B cell (primary cell): ENCODE data around the gene PCDHGA5. TPM values are rescaled to one million over a fixed set of nuclear protein-coding genes. Genes with fewer than 3 reads are reported as not detected.

Experiments used
- ATAC-seq: fragments of 200-7000 bp; cut with Tn5 transposase; one replicate; pipeline ENCODE4 v1.10.0; 2021; ENCODE audit warnings: low read depth, mild to moderate bottlenecking, moderate number of reproducible peaks, moderate library complexity
- CTCF ChIA-PET: fragments of 350-600 bp; sonication (Branson Sonifier 250); formaldehyde crosslinking; loops from one replicate; lab custom pipeline; 2021; ENCODE audit warnings: antibody characterized with exemption, inconsistent platforms; lab: Charles Lee
- POLR2A ChIA-PET: fragments of 350-600 bp; sonication (Branson Sonifier 250); formaldehyde crosslinking; loops from one replicate; lab custom pipeline; 2021; ENCODE audit warnings: antibody characterized with exemption; lab: Charles Lee
- DNase-seq: peaks from one replicate; pipeline ENCODE4 v3.0.0; 2013
- H2AFZ ChIP-seq: 2 replicates; pipeline ENCODE4 v1.6.1; 2012; ENCODE audit warnings: mild to moderate bottlenecking, low read depth, low read length; ENCODE audit not compliant: insufficient read depth, poor library complexity, severe bottlenecking
- H3K27ac ChIP-seq, 2 donors: 1 replicate in 1 of 2; 2 replicates in 1 of 2; pipeline ENCODE4 v1.5.1; 2012 to 2013; ENCODE audit warnings: low read length in 2 of 2, mild to moderate bottlenecking in 2 of 2, moderate library complexity in 1 of 2
- H3K27me3 ChIP-seq, 4 experiments: fragments of 200-600 bp in 1 of 4; sonication (generic) in 1 of 4; replicated peaks in 1 of 4; 1 replicate in 2 of 4; 2 replicates in 2 of 4; pipeline versions ENCODE4 v1.6.1 to v1.7.0; 2013 to 2016; ENCODE audit warnings: low read length in 3 of 4, mild to moderate bottlenecking in 2 of 4, mixed read lengths in 1 of 4, moderate library complexity in 1 of 4; ENCODE audit not compliant: insufficient read depth in 4 of 4, control insufficient read depth in 3 of 4; ENCODE audit errors: control extremely low read depth in 1 of 4
- H3K36me3 ChIP-seq, 2 experiments: replicated peaks in 1 of 2; 1 replicate in 1 of 2; 2 replicates in 1 of 2; pipeline versions ENCODE4 v1.6.1 to v1.7.1; 2013; ENCODE audit warnings: low read length in 1 of 2; ENCODE audit not compliant: insufficient read depth in 2 of 2, control insufficient read depth in 1 of 2; ENCODE audit errors: control extremely low read depth in 1 of 2, extremely low read depth in 1 of 2
- H3K4me1 ChIP-seq, 2 donors: fragments of 200-600 bp in 1 of 2; sonication (generic) in 1 of 2; 1 replicate in 1 of 2; 2 replicates in 1 of 2; pipeline versions ENCODE4 v1.5.1 to v1.6.1; 2013 to 2017; ENCODE audit warnings: low read length in 2 of 2; ENCODE audit not compliant: control insufficient read depth in 2 of 2, insufficient read depth in 2 of 2
- H3K4me2 ChIP-seq: replicated peaks from 2 replicates; pipeline ENCODE3; 2012; ENCODE audit warnings: mild to moderate bottlenecking, low read depth, low read length; ENCODE audit not compliant: poor library complexity, severe bottlenecking
- H3K4me3 ChIP-seq, 5 experiments: fragments of 200-600 bp in 1 of 5; sonication (generic) in 1 of 5; 1 replicate in 3 of 5; 2 replicates in 2 of 5; pipeline versions ENCODE4 v1.5.1 to v1.7.0; 2011 to 2016; ENCODE audit warnings: low read length in 4 of 5, mild to moderate bottlenecking in 4 of 5, low read depth in 2 of 5, control low read depth in 1 of 5, moderate library complexity in 1 of 5; ENCODE audit not compliant: insufficient read depth in 1 of 5; ENCODE audit errors: control extremely low read depth in 1 of 5, extremely low read depth in 1 of 5
- H3K79me2 ChIP-seq: fragments of 200-600 bp; sonication (generic); one replicate; pipeline ENCODE4 v1.6.0; 2016; ENCODE audit warnings: low read length; ENCODE audit not compliant: control insufficient read depth, insufficient read depth
- H3K9ac ChIP-seq: fragments of 200-600 bp; sonication (generic); 2 replicates; pipeline ENCODE4 v1.6.1; 2017; ENCODE audit warnings: mild to moderate bottlenecking, low read length, moderate library complexity
- H3K9me3 ChIP-seq, 3 donors: one replicate each; pipeline versions ENCODE4 v1.6.1 to v1.7.1; 2013; ENCODE audit warnings: low read length in 2 of 3; ENCODE audit not compliant: control insufficient read depth in 2 of 3, insufficient read depth in 1 of 3; ENCODE audit errors: control extremely low read depth in 1 of 3
- H4K20me1 ChIP-seq: 2 replicates; pipeline ENCODE4 v1.6.0; 2012; ENCODE audit warnings: mild to moderate bottlenecking, low read length; ENCODE audit not compliant: insufficient read depth, control insufficient read depth, poor library complexity, severe bottlenecking
- H3K27ac Mint-ChIP-seq: one replicate; pipeline ENCODE4 v1.8.0; 2021; ENCODE audit warnings: mixed read lengths
- H3K27me3 Mint-ChIP-seq: one replicate; pipeline ENCODE4 v1.8.0; 2021; ENCODE audit warnings: mixed read lengths
- H3K4me1 Mint-ChIP-seq: one replicate; pipeline ENCODE4 v1.8.0; 2021; ENCODE audit warnings: mixed read lengths
- H3K4me3 Mint-ChIP-seq: one replicate; pipeline ENCODE4 v1.8.0; 2021; ENCODE audit warnings: mixed read lengths
- H3K9me3 Mint-ChIP-seq: one replicate; pipeline ENCODE4 v1.8.0; 2022; ENCODE audit warnings: mixed read lengths; ENCODE audit not compliant: insufficient read depth
- CTCF ChIP-seq: fragments of 200-600 bp; IDR thresholded peaks from one replicate; pipeline ENCODE4 v1.8.0; 2022; ENCODE audit warnings: antibody characterized with exemption, mild to moderate bottlenecking
- EZH2 ChIP-seq: IDR thresholded peaks from 2 replicates; pipeline ENCODE4 v1.6.1; 2012; ENCODE audit warnings: borderline replicate concordance, low read depth, mild to moderate bottlenecking, moderate library complexity, low read length; ENCODE audit not compliant: insufficient read depth, poor library complexity, severe bottlenecking
- WGBS: methylation state at CpG from one replicate; pipeline ENCODE4 v1.1.5; 2013; ENCODE audit warnings: missing lambda C conversion rate; ENCODE audit not compliant: insufficient coverage; 5-methylcytosine and 5-hydroxymethylcytosine counted together
- intact Hi-C: fragments of 100-400 bp; cut with micrococcal nuclease; formaldehyde crosslinking; loops from one replicate; pipeline ENCODE4 v1.10.0; 2022
- polyA plus RNA-seq: library from polyadenylated mRNA; depleted of rRNA; stranded (reverse); fragments of >200 nt; gene quantifications from 2 replicates; pipeline ENCODE4 v1.2.3, GENCODE V29; 2012
- total RNA-seq, 2 donors: library from RNA; stranded (reverse); fragments of 120-200 nt in 1 of 2; gene quantifications; 1 replicate in 1 of 2; 2 replicates in 1 of 2; pipeline versions ENCODE4 v1.2.3 to v1.2.4, GENCODE V29; 2013 to 2022

The PCDHGA5 gene
- total and polyA plus RNA-seq, 2 donors (not counting 1 experiment from before 2014, with no cell fraction given): 0.21 to 1.7 TPM

GRCh38 chr5:141349917-141350619, 13.9 kb upstream of the PCDHGA5 start, which contains the start of gene PCDHGB1:
Gene PCDHGB1 (plus strand): TSS chr5:141350099. CDS start chr5:141350261, 162 bp downstream.
- peaks cover 0 to 52% (median 26%) of the 10 kb centered on the region in 4 experiments for H3K27me3 ChIP-seq
- intact Hi-C loops: no loop called here
- H3K36me3 ChIP-seq: no peaks in the 10 kb centered on the region
- no peaks in the 10 kb centered on the region for H3K4me1 ChIP-seq
- DNase-seq (peak; percentile 29), ATAC-seq (no peak)
- H3K4me3 Mint-ChIP-seq: peak within 1 kb of the TSS; percentile 55
- no peaks in the 10 kb centered on the region for H3K79me2 ChIP-seq
- H2AFZ ChIP-seq: peak within 1 kb of the TSS; percentile 22
- H3K4me1 Mint-ChIP-seq: peaks cover 3% of the 10 kb centered on the region
- no peak within 1 kb of the TSS for H3K9ac ChIP-seq
- peak; percentile 31 for TF ChIP-seq CTCF
- TF ChIP-seq EZH2: no peak
- peaks cover 13% of the 10 kb centered on the region for H3K9me3 Mint-ChIP-seq
- H3K27ac ChIP-seq: no peak within 1 kb of the TSS
- WGBS: 32% methylated on average over 29 of the region's 29 CpGs
- H4K20me1 ChIP-seq: no peaks in the 10 kb centered on the region
- H3K4me3 ChIP-seq: peak within 1 kb of the TSS in 2 of 5 experiments; percentile 21 to 44
- peaks cover 58% of the 10 kb centered on the region for H3K27me3 Mint-ChIP-seq
- peaks cover 2 to 49% (median 31%) of the 10 kb centered on the region in 3 donors for H3K9me3 ChIP-seq
- no peak within 1 kb of the TSS for H3K27ac Mint-ChIP-seq
- ChIA-PET POLR2A (no interaction called here), CTCF (interaction anchor here (1.1 to 1.2 kb wide), 3 partner anchors 19 to 207 kb away, joined by 3 to 5 read pairs (median 3); partner anchors contain the start of gene PCDHGA1)
- H3K4me2 ChIP-seq: peak within 1 kb of the TSS; percentile 28

GRCh38 chr5:141351591-141351990, 12.4 kb upstream of the PCDHGA5 start:
- 44% methylated on average over 24 of the region's 36 CpGs for WGBS
- no peak overlapping the region for H3K4me3 ChIP-seq
- Mint-ChIP-seq H3K27me3 (peaks cover 60% of the 10 kb centered on the region), H3K27ac (no peak overlapping the region), H3K4me3 (no peak overlapping the region), H3K4me1 (peaks cover 3% of the 10 kb centered on the region), H3K9me3 (peaks cover 10% of the 10 kb centered on the region)
- no peak for TF ChIP-seq CTCF
- TF ChIP-seq EZH2: no peak
- H4K20me1 ChIP-seq: no peaks in the 10 kb centered on the region
- ChIA-PET POLR2A (no interaction called here), CTCF (no interaction called here)
- H3K27ac ChIP-seq: no peak overlapping the region
- H3K9ac ChIP-seq: no peak overlapping the region
- peaks cover 0 to 58% (median 29%) of the 10 kb centered on the region in 4 experiments for H3K27me3 ChIP-seq
- H3K4me1 ChIP-seq: no peaks in the 10 kb centered on the region
- H3K79me2 ChIP-seq: no peaks in the 10 kb centered on the region
- H3K36me3 ChIP-seq: no peaks in the 10 kb centered on the region
- DNase-seq (no peak), ATAC-seq (no peak)
- no peak overlapping the region for H3K4me2 ChIP-seq
- intact Hi-C loops: no loop called here
- no peak overlapping the region for H2AFZ ChIP-seq
- H3K9me3 ChIP-seq: peaks cover 2 to 48% (median 24%) of the 10 kb centered on the region in 3 donors
